Stimulated activated CD8-positive, alpha-beta memory T cell treated with anti-CD3 and anti-CD28 coated beads, Interleukin-12 subunit alpha, Interleukin-12 subunit beta, amount 100 ng/mL, for 4 hours (primary cell): Measurements from ENCODE around the gene SYCE1L.
"Not testable (repeated sequence)": the region's sequence is repeated elsewhere in the genome, so short reads cannot be mapped to it uniquely, and the experiment has no call there.

Experiments
- DNase-seq: peaks from one replicate; pipeline ENCODE4 v3.0.0-alpha.2; 2020; ENCODE audit warnings: low read depth

The SYCE1L gene

GRCh38 chr16:77197747-77198146 lies 1.5 kb upstream of the SYCE1L start:
- DNase-seq: no peak

DNA sequence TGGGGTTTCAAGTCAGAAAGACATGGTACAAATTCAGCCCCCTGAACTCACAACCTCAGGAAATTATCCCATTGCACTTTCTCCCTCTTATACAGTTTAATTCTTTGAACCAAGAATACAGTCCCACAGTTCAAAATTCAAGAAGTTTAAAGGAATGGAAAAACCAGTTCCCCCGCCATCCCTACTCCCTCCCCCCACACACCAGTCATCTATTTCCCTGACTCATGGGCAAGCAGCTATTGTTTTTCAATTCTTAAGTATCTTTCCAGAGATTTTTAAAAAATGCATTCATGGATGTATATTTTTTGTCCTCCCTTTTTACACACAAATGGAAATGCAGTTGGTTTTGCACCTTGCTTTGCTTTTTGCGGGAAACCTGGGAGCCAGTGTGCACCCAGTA lies 7.3 kb downstream of the SYCE1L start:
- DNase-seq: no peak

DNA sequence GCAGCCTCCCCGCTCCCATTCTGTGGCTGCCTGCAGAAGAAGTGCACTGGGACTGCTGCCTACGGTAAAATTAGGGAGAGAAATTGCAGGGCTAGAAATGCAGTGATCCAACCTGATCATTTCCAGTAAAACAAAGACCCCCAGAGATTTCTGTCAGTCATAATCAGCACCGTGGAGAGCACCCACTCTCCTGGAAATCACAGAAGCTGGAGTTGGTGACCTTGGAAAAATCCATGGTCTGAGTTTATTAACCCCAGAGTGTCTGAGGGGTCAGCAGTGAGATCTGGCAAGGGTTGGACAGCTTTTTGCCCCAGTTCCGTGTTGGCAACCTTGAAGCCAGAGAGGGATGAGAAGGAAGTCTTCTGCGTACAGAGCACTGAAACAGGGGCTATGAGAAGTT lies 7.8 kb downstream of the SYCE1L start:
- DNase-seq: no peak

- no peak for DNase-seq
These were observed 9.2 kb downstream of the SYCE1L start for GRCh38 chr16:77208382-77208781.

- peak; percentile 67 for DNase-seq
These were observed 12.9 kb downstream of the SYCE1L start for GRCh38 chr16:77211880-77212740.

DNA sequence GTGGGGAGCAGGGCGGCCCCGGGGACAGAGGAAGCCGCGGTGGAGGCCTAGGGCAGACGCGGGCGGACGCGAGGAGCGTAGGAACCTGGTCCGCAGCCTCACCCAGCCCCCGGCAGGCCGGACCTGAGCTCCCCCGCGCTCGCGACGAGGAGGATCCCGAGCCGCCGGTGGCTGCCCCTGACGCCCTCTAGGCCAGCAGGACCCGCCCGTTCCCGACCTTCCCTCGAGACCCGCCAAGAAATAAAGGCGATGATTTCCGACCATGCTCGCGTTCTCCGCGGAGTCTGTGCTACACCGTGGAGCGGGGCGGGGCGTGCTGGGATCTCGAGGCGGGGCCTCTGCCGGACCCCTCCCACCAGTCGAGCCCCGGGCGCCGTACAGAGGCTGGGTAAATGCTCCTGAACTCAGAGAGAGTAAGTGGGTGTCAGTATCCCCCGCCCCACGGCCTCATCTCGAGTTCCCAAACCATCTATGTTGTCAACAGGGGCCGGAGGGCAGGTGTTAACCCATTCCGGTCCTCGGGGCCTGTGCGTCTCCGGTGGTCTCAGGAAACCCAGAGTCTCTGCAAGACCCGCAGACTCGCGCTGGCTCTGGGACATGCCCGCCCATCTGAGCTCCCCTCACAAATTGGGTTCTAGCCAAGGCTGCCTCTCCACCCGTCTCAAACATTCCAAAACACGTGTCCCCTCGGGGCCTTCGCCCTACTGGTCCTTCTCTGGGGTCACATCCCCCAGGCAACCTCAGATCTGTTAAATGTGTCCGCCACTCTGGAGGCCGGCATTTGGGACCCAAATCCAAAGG lies 13.7 kb downstream of the SYCE1L start:
- DNase-seq: peak; percentile 47

- DNase-seq: no peak
These were observed 14.4 kb downstream of the SYCE1L start for GRCh38 chr16:77213542-77214106.

- no peak for DNase-seq
These were observed 15.4 kb downstream of the SYCE1L start for GRCh38 chr16:77214411-77215138.

DNA sequence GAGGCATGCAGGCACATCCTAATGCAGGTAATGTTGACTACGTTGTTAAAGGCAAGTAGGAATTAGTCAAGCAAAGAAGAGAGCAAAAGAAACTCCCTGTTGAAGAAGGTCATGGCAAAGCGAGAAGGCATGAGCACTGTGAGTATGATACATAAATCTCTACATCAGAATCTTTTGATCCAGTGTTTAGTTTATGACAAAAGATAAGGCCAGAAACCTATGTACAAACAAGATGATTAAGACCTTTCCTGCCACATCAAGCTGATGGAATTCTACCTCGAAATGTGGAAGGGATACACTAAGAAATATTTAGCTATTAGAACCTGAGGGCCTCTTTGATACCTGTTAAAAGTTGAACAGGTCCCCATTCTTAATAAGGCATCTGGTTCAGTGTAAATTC lies 20.2 kb downstream of the SYCE1L start:
- DNase-seq: no peak

GRCh38 chr16:77220427-77220826 lies 21.2 kb downstream of the SYCE1L start:
- no peak for DNase-seq

DNA sequence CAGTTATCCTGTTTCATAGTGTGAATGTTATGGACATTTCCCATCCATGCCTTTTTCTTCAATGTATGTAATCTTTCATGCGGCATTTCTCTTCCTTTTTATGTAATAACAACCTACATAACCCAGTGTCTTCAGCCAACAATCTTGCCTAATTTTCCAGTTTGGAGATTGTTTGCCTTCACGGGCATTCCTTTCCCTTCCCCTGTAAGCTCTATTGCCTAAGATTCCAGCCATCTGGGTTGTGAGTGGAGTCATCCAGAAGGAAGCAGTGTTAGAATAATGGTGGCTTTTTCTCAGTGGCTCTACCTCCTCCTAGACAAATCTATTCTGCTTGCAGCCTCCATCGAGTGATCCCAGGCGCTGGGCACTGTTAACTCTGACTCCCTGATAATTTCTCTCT lies 22.3 kb downstream of the SYCE1L start:
- no peak for DNase-seq

DNA sequence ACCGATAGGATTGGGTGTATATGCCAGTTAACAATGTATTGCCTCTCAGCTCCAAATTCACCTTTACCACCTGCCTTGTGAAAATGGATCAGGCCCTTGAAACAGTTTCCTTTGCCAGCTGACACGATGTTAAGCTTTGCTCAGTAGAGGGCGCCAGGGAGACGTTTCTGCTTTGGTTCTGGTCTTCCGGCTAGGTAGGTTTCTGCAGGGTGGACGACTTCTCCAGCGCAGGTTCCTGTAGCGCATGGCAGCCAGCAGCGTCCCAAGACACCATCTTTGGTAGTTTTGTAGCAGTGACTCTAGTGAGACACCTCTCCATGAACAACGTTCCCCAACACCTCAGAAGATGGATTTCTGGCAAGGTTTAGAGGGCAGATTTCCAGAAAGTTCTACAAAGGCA lies 24.0 kb downstream of the SYCE1L start:
- DNase-seq: no peak

GRCh38 chr16:77225182-77225581 lies 26.0 kb downstream of the SYCE1L start:
- DNase-seq: no peak

- DNase-seq: no peak
These were observed 28.5 kb downstream of the SYCE1L start for GRCh38 chr16:77227745-77228144.

- DNase-seq: no peak
These were observed 31.8 kb downstream of the SYCE1L start for GRCh38 chr16:77231047-77231446.

DNA sequence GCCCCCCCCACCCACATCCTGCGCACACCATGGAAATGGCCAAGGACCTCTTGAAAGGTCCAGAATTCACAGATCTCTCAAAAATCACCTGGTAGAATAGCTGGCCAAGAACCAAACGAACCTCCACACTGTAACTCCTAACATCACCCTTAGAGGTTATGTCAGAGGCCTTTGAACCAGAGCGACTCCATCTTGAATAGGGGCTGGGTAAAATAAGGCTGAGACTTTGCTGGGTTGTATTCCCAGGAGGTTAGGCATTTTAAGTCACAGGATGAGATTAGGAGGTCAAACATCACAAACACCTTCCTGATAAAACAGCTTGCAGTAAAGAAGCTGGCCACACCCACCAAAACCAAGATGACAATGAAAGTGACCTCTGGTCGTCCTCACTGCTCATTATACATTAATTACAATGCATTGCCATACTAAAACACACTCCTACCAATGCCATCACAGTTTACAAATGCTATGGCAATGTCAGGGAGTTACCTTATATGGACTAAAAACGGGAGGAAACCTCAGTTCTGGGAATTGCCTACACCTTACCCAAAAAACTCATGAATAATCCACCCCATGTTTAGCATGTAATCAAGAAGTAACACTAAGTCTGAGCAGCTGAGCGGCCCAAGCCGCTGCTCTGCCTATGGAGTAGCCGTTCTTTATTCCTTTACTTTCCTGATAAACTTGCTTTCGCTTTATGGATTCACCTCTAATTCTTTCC lies 34.8 kb downstream of the SYCE1L start:
- DNase-seq: no peak

DNA sequence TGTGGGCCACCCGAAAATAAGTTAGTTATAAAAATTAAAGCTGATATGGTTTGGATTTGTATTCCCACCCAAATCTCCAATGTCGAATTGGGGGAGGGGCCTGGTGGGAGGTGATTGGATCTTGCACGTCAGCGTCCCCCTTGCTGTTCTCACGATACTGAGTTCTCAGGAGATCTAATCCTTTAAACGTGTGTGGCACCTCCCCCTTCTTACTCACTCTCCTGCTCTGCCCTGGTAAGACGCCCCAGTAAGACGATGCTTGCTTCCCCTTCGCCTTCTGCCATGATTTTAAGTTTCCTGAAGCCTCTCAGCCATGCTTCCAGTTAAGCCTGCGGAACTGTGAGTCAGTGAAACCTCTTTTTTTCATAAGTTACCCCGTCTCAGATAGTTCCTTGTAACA lies 35.4 kb downstream of the SYCE1L start:
- DNase-seq: no peak

- DNase-seq: peak; percentile 68
These were observed 36.9 kb downstream of the SYCE1L start for GRCh38 chr16:77236063-77236511.

- no peak for DNase-seq
These were observed 39.4 kb downstream of the SYCE1L start for GRCh38 chr16:77238593-77238992.

DNA sequence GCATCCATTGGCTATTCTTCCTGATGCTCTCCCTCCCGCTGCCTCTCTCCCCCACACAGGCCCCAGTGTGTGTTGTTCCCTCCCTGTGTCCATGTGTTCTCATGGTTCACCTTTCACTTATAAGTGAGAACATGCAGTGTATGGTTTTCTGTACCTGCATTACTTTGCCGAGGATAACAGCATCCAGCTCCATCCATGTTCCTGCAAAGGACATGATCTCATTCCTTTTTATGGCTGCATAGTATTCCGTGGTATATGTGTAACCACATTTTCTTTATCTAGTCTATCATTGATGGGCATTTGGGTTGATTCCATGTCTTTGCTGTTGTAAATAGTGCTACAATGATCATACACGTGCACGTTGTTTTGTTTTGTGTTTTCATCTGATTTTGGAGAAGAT lies 43.3 kb downstream of the SYCE1L start:
- not testable (repeated sequence) for DNase-seq

GRCh38 chr16:77246150-77246549 lies 46.9 kb downstream of the SYCE1L start:
- DNase-seq: no peak

DNA sequence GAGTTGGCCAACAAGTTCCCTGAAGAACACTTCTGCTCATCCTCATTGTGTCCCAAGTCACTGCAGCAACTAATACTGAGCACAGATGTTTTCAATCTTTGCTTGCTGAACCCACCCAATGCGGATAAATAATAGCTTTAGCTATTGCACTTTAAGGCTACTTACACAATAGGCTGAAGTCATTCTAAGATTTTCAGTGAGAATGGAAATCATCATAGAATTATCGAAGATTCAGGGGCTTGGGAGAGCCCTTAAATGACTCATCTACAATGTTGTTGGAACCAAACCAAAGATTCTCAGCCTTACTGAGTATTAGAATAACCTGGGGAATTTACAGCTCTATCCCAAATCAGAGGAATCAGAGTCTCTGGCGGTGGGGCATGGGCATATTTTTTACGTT lies 51.2 kb downstream of the SYCE1L start:
- DNase-seq: no peak
